ENCODE results near the gene CKM.
"Not testable (repeated sequence)": the region's sequence is repeated elsewhere in the genome, so short reads cannot be mapped to it uniquely, and the experiment has no call there.

CKM gene

GRCh38 chr19:45283443-45284033 is 39.1 kb downstream of the CKM start:
- DNase-seq: no peak

GRCh38 chr19:45280471-45280961 is 42.2 kb downstream of the CKM start:
- no peak for DNase-seq

- no peak for DNase-seq
Measured at GRCh38 chr19:45279587-45280192, 43.0 kb downstream of the CKM start.

DNA sequence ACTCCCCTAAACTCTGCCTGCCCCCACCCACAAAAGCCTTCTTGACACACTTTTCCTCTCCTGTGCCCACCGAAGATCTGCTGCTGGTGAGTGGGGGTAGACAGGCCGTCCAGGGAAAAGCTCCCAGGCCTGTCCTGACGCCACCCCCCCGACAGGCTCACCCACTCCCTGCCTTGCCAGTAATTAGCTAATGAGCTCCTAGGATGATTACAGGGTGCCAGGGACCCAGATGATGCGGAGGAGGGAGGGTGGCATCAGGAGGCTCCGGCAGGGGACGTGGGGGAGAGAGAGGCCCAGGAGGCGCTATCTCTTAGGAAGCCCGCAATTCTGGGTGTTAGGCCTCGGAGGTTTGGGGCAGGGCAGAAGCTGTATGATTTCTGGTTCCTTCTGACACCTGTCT is 44.6 kb downstream of the CKM start:
- no peak for DNase-seq

GRCh38 chr19:45276284-45276687 is 46.4 kb downstream of the CKM start:
- peak in 1 of 2 experiments; percentile 23 for DNase-seq

DNA sequence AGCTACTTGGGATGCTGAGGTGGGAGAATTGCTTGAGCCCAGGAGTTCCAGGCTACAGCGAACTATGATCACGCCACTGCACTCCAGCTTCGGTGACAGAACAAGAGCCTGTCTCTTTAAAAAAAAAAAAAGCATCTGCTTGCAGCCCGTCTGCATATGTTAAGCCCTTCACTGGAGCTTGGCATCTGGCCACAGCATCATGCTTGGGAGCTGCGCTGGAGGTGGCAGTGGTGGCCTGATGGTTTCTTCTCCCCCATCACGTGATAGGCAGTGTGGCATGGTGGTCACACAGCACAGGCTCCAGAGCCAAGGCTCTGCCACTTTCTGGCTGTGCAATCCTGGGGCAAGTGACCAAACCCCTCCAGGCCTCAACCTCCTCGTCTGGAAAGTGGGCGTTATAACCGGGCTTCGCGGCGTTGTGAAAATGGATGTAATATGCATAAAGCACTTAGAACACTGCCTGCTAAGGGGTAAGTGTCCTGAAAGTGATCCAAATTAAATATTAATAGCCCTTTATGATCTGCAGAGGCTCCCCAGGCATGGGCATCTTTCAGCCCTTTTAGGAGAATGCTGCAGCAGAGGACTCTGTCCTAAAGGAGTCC is 47.2 kb downstream of the CKM start:
- DNase-seq: peak in 1 of 2 experiments; percentile 25

- DNase-seq: no peak
Measured at GRCh38 chr19:45273521-45273855, 49.2 kb downstream of the CKM start.

- DNase-seq: no peak
Measured at GRCh38 chr19:45271735-45272108, 51.0 kb downstream of the CKM start.

DNA sequence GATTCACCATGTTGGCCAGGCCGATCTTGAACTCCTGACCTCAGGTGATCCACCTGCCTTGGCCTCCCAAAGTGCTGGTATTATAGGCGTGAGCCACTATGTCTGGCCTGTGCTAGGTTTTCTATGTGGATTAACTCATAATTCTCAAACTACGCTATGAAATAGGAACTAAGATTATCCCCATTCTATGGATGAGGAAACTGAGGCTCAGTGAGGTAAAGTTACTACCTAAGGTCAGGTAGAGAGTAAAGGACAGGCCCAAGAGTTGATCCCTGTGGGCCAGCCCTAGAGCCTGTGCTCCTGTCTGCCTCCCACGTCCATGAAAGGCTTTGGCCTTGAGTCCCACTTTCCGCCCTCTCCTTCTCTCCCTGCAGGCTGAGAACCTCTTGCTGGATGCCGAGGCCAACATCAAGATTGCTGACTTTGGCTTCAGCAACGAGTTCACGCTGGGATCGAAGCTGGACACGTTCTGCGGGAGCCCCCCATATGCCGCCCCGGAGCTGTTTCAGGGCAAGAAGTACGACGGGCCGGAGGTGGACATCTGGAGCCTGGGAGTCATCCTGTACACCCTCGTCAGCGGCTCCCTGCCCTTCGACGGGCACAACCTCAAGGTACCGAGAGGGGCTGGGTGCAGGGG is 51.5 kb downstream of the CKM start:
- DNase-seq: no peak

GRCh38 chr19:45269939-45270338 is 52.7 kb downstream of the CKM start:
- not testable (repeated sequence) for DNase-seq

DNA sequence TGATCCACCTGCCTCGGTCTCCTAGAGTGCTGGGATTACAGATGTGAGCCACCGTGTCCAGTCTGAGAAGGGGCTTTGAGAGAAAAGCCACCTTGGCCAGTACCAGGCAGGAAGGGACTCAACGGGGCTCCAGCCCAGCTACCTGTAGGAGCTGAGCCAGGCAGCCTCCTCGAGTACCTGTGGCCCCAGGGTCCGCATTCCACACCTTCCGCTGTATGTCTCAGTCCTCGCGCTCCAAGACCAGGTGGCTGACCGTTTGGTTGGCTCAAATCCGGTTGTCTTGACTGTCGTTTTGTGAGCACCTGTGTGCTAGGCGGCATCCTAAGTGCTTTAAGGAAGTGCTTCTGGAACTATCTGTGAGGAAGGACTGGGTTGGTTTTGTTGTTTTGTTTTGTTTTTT is 55.4 kb downstream of the CKM start:
- DNase-seq: no peak

GRCh38 chr19:45265375-45265774 is 57.3 kb downstream of the CKM start:
- DNase-seq: no peak

- no peak for DNase-seq
Measured at GRCh38 chr19:45264781-45265317, 57.8 kb downstream of the CKM start.

DNA sequence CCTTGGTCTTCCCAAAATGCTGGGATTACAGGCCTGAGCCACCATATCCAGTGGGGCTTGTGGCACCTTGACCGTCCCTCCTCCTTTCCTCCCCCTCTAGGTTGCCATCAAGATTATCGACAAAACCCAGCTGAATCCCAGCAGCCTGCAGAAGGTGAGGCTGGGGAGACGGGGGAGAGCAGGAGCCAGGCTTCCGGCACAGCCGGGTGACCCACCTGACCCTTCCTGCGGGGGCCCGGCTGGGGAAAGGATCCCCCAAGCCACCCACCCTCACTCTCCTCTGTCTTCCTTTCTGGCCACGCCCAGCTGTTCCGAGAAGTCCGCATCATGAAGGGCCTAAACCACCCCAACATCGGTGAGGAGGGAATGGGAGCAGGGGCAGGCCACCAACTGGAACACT is 59.7 kb downstream of the CKM start:
- no peak for DNase-seq

GRCh38 chr19:45262570-45262969 is 60.1 kb downstream of the CKM start:
- no peak for DNase-seq

- DNase-seq: no peak
Measured at GRCh38 chr19:45258862-45259261, 63.8 kb downstream of the CKM start.

DNA sequence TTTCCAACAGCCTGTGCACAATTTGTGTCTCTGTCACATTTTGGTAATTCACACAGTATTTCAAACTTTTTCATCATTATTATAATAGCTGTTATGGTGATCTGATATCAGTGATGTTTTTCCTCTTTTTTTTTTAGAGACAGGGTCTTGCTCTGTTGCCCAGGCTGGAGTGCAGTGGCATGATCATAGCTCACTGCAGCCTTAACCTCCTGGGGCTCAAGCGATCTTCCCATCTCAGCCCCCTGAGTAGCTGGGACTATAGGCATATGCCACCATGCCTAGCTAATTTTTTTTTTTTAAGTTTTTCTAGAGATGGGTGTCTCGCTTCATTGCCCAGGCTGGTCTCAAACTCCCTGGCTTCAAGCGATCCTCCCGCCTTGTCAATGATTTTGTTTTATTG is 65.8 kb downstream of the CKM start:
- DNase-seq: no peak
